Hepatocyte (in vitro differentiated cells): ENCODE results near the gene FMNL2.

Source experiments
- CTCF ChIP-seq: fragments of 200-600 bp; sonication (generic); IDR thresholded peaks from 2 replicates; pipeline ENCODE4 v1.5.1; 2016; ENCODE audit warnings: antibody characterized with exemption, mild to moderate bottlenecking; ENCODE audit not compliant: poor library complexity
- EZH2 ChIP-seq: fragments of 200-600 bp; sonication (generic); IDR thresholded peaks from 2 replicates; pipeline ENCODE4 v1.6.1; 2016; ENCODE audit warnings: antibody characterized with exemption, mild to moderate bottlenecking, borderline replicate concordance

DNA sequence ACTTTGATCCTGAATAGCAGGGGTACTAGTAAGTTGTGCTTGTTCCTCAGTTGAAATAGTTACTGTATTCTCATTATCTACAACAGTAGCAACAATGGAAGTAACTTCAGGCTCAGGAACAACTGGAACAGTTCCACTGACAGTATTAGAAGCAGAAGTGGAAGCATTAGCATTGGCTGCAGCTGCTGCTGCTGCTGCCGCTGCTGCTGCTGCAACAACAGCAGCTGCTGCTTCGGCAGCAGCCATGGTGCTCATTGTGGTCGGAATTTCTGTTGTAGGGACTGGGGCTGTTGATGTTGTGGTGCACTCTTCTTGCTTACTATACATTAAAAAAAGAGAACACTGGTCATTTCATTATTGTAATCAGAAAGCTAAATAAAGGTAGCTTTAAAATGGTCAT, 341.5 kb downstream of the FMNL2 start:
- TF ChIP-seq CTCF (no peak), EZH2 (no peak)
